Ecto neural progenitor cell (in vitro differentiated cells): Measurements from ENCODE around the gene PPP1R7.

Experiments used
- DNase-seq: peaks from one replicate; pipeline ENCODE4 v3.0.0-alpha.2; 2018; ENCODE audit warnings: low spot score

The PPP1R7 gene

GRCh38 chr2:241120440-241120839 is 29.8 kb upstream of the PPP1R7 start:
- no peak for DNase-seq

DNA sequence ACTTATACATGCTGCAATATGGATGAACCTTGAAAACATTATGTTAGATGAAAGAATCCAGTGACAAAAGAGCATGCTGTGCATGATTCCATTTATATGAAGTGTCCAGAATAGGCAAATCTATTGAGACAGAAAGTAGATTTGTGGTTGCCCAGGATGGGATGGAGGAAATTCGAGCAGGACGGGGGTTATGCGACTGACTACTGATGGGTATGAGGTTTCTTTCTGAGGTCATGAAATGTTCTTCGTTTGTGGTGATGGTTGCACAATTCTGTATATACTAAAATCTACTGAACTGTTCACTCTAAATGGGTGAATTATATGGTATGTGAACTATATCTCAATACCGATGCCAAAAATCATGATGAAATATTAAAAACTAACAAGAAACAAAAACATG is 29.3 kb upstream of the PPP1R7 start:
- no peak for DNase-seq

GRCh38 chr2:241122376-241123002 is 27.8 kb upstream of the PPP1R7 start:
- DNase-seq: no peak

DNA sequence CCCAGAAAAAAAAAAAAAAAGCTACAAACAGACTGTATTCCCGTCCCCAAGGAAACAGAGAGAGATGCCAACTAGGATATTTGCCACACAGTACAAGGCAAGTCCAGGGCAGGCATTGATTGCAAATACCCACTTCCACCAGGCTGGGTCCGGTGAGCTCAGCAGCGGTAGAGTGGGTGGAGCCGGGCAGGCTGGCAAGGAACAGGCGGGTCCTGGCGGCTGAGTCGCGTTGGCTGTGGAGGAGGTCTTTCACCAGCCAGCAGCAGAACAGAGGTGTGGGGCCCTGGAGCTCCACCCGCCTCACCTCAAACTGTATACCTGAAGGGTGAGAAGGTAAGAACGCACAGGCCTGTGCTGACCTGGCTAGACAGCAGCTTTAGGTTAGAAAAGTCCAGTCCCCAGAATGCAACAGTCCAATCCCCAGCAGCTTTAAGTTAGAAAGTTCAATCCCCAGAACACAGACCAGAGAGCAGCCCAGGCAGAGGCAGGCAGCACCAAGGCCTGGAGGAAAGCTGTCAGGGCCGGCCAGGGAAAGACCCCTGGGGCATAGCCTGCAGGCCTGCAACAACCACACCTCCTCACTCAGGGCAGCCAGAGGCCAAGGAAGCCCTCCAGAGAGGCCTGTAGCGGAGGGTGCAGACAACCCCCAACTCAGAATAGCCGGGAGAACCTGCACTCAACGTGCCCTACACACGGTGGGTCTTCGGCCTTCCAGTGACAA is 26.3 kb upstream of the PPP1R7 start:
- DNase-seq: no peak

DNA sequence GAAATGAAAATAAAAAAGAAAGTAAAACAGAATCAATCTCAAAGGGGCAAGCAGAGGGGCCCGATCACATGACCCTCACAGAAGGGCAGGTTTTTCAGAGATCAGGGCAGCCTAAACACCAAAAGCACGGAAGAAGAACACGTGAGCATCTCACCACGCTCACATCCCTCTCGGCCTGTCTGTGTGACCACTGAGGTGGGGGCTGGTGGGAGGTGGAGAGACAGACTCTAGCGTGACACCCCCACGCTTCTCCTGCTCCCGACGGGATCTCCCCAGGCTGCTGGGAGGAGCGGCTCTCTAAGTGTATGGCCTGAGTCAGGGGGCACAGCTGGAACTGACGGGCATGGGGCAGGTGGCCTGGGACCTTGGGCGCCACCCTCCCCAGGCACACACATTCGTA is 24.6 kb upstream of the PPP1R7 start:
- no peak for DNase-seq

DNA sequence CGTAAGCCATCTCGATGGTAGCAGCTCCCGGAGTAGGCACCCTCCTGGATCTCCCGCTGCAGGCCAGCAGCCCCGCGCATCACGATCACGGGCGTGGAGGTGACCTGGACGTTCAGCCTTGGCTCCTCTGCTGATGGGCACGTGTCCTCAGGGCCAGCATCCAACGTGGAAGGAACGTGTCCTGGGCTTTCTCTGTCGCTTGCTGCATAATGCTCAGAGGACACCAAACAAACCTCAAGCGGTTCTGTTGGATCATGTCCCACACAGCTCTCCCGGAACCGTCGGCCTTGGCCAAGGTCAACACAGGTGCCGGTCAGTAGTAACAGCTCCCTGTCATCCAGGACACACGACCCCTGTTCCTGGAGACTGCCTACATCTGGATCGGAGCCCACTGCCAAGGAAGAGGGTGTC is 24.1 kb upstream of the PPP1R7 start:
- no peak for DNase-seq

DNA sequence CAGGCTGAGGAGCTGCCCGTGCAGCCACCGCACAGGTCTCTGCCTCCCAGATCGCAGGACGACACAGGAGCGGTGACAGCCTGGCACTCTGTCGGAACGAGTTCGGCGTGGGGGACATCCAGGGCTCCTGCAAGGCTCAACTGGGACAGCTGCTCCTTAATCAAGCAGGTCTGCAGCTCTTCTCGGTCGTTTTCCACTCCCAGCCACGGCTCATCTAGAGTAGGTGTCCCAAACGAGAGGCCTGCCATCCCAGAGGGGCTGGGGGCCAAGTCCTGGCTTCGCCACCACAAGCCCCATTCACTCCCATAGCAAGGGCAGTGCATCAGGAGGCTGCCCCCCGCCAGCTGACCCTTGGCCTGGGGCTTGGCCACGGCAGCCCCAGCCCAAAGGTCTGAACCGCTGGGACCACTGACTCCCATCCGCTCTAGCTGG is 23.5 kb upstream of the PPP1R7 start:
- DNase-seq: no peak

GRCh38 chr2:241128266-241128665 is 22.0 kb upstream of the PPP1R7 start:
- no peak for DNase-seq

GRCh38 chr2:241129086-241129871 is 21.0 kb upstream of the PPP1R7 start:
- no peak for DNase-seq

- DNase-seq: no peak
These were observed 20.0 kb upstream of the PPP1R7 start for GRCh38 chr2:241130316-241130715.

GRCh38 chr2:241131531-241131930 is 18.7 kb upstream of the PPP1R7 start:
- no peak for DNase-seq

GRCh38 chr2:241132538-241133435 is 17.5 kb upstream of the PPP1R7 start:
- DNase-seq: no peak

DNA sequence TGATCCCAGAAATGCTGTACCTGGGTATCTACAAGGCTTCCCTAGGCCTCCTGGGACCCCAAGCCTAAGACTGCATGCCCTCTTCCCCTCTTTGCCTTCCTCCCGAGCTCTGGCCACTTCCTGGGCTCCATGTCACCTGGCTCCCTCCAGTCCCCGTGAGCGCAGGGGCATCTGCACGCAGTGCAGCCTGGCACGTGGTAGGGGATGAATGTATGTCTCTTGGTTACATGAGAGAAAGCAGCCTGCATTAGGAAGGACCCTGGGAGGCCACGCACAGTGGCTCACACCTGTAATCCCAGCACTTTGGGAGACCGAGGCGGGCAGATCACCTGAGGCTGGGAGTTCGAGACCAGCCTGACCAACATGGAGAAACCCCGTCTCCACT is 16.8 kb upstream of the PPP1R7 start:
- DNase-seq: no peak

GRCh38 chr2:241134711-241135110 is 15.6 kb upstream of the PPP1R7 start:
- DNase-seq: no peak

- no peak for DNase-seq
These were observed 14.5 kb upstream of the PPP1R7 start for GRCh38 chr2:241135737-241136136.

DNA sequence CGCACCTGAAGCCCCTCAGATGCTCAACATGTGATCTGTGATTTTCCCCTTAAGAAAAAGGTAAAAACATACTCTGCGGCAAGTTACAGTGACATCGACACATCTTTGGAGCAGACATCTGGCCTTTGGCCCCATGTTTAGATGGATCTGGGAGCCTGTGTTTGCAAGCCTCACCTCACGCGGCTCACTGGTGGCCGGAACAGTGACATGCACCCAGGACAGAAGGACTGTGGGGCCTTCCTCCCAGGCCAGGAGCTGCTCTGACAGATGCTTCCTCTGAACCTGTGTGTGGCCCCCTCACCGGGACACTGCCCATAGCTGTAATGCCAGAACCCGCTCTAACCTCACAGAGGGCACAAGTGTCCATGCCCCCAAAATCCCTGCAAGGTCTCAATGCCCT is 14.1 kb upstream of the PPP1R7 start:
- DNase-seq: no peak

- DNase-seq: no peak
These were observed 13.5 kb upstream of the PPP1R7 start for GRCh38 chr2:241136661-241137260.

- no peak for DNase-seq
These were observed 12.7 kb upstream of the PPP1R7 start for GRCh38 chr2:241137276-241138190.

DNA sequence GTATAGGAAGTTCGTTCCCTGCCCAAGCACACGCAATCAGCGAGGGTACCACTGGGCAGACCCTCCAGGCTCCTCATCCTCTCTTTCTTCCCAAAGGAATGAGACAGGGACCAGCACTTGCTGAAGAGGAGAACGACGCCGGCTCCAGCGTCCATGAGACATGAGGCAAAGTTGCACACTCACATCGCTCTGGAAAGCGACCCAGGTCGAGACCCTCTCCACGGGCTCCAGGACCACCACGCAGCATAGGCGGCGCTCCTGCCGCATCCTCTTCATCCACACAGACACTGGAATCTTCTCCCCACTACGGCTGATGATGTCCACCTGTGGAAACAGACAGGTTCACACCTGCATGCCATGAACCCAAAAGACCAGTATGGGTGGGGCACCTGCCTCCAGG is 11.8 kb upstream of the PPP1R7 start:
- DNase-seq: no peak
